SK-N-MC (cell line): ENCODE results near the gene SLC25A27.

Experiments used
- DNase-seq: peaks from one replicate; pipeline ENCODE4 v3.0.0-alpha.2; 2011; ENCODE audit warnings: low read depth, low spot score
- H3K27ac ChIP-seq: fragments of 200-600 bp; sonication (generic); 2 replicates; pipeline ENCODE4 v1.5.1; 2016; ENCODE audit warnings: mixed run types
- H3K36me3 ChIP-seq: fragments of 200-600 bp; sonication (generic); 2 replicates; pipeline ENCODE4 v1.6.1; 2017; ENCODE audit warnings: antibody characterized with exemption, low read length, mixed read lengths; ENCODE audit not compliant: insufficient read depth
- H3K4me3 ChIP-seq: fragments of 200-600 bp; sonication (generic); 2 replicates; pipeline ENCODE4 v1.5.1; 2016
- H3K9ac ChIP-seq: fragments of 200-600 bp; sonication (generic); 2 replicates; pipeline ENCODE4 v1.8.0; 2017; ENCODE audit warnings: mixed run types, mixed read lengths; ENCODE audit not compliant: insufficient read length
- H3K9me3 ChIP-seq: fragments of 200-600 bp; sonication (generic); 2 replicates; pipeline ENCODE4 v1.6.1; 2017; ENCODE audit warnings: low read depth, mild to moderate bottlenecking, antibody characterized with exemption, low read length, moderate library complexity, mixed read lengths
- EZH2 ChIP-seq: fragments of 200-600 bp; sonication (generic); IDR thresholded peaks from one replicate; pipeline ENCODE4 v1.6.1; 2017; ENCODE audit warnings: antibody characterized with exemption
- FOXP2 ChIP-seq: optimal IDR thresholded peaks from 2 replicates; pipeline ENCODE3; 2011; ENCODE audit warnings: mild to moderate bottlenecking, moderate library complexity; ENCODE audit not compliant: insufficient read depth; ENCODE audit errors: extremely low read length, control extremely low read depth
- POLR2AphosphoS5 ChIP-seq: IDR thresholded peaks from 2 replicates; pipeline ENCODE4 v1.6.1; 2012; ENCODE audit warnings: mild to moderate bottlenecking, low read depth, low read length, borderline replicate concordance

Gene SLC25A27

DNA sequence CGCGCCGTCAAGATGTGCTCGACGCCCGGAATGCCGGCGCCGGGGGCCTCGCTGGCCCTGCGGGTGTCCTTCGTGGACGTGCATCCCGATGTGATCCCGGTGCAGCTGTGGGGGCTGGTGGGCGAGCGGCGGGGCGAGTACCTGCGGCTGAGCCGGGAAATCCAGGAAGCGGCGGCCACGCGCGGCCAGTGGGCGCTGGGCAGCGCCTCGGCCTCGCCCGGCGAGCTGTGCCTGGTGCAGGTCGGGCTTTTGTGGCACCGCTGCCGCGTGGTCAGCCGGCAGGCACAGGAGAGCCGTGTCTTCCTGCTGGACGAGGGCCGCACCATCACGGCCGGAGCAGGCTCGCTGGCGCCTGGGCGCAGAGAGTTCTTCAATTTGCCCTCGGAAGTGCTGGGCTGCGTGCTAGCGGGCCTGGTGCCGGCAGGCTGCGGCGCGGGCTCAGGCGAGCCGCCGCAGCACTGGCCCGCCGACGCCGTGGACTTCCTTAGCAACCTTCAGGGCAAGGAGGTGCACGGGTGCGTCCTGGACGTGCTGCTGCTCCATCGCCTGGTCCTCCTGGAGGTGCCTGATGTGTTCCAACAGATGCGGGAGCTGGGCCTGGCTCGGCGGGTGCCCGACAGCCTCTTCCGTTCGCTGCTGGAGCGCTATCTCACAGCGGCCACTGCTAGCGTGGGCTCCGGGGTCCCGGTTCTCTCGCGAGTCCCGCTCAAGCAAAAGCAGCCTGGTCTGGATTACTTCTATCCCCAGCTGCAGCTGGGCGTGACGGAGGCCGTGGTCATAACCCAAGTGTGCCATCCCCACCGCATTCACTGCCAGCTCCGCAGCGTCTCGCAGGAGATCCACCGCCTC lies 35.6 kb downstream of the SLC25A27 start:
- Histone ChIP-seq H3K9ac (no peak overlapping the region), H3K9me3 (no peaks in the 10 kb centered on the region), H3K4me3 (no peak overlapping the region), H3K36me3 (no peaks in the 10 kb centered on the region), H3K27ac (no peak overlapping the region)
- TF ChIP-seq EZH2 = no peak
- no peak for TF ChIP-seq FOXP2
- TF ChIP-seq POLR2AphosphoS5 = no peak
- no peak for DNase-seq

DNA sequence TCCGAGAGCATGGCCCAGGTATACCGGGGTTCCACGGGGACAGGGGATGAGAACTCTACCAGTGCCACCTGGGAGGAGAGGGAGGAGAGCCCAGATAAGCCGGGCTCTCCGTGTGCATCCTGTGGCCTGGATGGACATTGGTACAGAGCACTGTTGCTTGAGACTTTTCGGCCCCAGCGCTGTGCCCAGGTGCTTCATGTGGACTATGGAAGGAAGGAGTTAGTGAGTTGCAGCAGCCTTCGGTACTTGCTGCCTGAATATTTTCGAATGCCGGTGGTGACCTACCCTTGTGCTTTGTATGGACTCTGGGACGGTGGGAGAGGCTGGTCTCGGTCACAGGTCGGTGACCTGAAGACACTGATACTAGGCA lies 36.2 kb downstream of the SLC25A27 start:
- Histone ChIP-seq H3K4me3 (no peak overlapping the region), H3K27ac (no peak overlapping the region), H3K9me3 (no peaks in the 10 kb centered on the region), H3K36me3 (no peaks in the 10 kb centered on the region), H3K9ac (no peak overlapping the region)
- TF ChIP-seq FOXP2 (no peak), POLR2AphosphoS5 (no peak), EZH2 (no peak)
- DNase-seq = no peak

DNA sequence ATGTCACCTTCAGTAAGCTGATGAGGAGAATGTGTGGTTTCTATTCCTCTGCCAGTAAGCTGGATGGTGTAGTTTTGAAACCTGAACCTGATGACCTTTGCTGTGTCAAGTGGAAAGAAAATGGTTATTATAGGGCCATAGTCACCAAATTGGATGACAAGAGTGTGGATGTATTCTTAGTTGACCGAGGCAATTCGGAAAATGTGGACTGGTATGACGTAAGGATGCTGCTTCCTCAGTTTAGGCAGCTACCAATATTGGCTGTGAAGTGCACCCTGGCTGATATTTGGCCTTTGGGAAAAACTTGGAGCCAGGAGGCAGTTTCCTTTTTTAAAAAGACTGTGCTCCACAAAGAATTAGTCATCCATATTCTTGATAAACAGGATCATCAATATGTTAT lies 36.9 kb downstream of the SLC25A27 start:
- Histone ChIP-seq H3K4me3 (no peak overlapping the region), H3K9me3 (no peaks in the 10 kb centered on the region), H3K9ac (no peak overlapping the region), H3K36me3 (no peaks in the 10 kb centered on the region), H3K27ac (no peak overlapping the region)
- no peak for DNase-seq
- TF ChIP-seq POLR2AphosphoS5 (no peak), FOXP2 (no peak), EZH2 (no peak)

DNA sequence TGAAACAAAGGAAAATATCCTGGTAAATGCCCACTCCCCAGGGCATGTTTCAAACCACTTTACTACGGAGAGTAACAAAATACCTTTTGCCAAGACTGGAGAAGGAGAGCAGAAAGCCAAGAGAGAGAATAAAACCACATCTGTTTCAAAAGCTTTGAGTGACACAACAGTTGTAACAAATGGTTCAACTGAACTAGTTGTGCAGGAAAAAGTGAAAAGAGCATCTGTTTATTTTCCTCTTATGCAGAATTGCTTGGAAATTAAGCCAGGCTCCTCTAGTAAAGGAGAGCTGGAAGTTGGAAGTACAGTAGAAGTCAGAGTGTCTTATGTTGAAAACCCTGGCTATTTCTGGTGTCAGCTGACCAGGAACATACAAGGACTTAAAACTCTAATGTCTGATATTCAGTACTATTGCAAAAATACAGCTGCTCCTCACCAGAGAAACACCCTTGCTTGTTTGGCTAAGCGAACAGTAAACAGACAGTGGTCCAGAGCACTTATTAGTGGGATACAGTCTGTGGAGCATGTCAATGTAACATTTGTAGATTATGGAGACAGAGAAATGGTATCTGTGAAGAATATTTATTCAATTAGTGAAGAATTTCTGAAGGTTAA lies 37.5 kb downstream of the SLC25A27 start:
- H3K9ac ChIP-seq = no peak overlapping the region
- H3K27ac ChIP-seq = no peak overlapping the region
- H3K9me3 ChIP-seq = no peaks in the 10 kb centered on the region
- TF ChIP-seq FOXP2 (no peak), EZH2 (no peak), POLR2AphosphoS5 (no peak)
- DNase-seq = no peak
- H3K36me3 ChIP-seq = no peaks in the 10 kb centered on the region
- no peak overlapping the region for H3K4me3 ChIP-seq

DNA sequence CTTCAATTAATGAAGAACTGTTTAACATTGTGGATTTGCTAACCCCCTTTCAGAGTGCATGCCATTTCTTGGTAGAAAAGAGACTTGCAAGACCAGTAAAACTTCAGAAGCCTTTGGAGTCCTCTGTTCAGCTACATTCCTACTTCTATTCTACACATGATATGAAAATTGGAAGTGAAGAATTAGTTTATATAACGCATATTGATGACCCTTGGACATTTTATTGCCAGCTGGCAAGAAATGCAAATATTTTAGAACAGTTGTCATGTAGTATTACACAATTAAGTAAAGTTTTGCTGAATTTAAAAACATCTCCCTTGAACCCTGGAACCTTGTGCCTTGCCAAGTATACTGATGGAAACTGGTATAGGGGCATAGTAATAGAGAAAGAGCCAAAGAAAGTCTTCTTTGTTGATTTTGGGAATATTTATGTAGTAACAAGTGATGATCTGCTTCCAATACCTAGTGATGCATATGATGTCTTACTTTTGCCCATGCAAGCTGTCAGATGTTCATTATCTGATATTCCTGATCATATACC lies 38.2 kb downstream of the SLC25A27 start:
- H3K4me3 ChIP-seq = no peak overlapping the region
- no peaks in the 10 kb centered on the region for H3K36me3 ChIP-seq
- no peak overlapping the region for H3K9ac ChIP-seq
- no peak overlapping the region for H3K27ac ChIP-seq
- no peak for DNase-seq
- TF ChIP-seq FOXP2 (no peak), POLR2AphosphoS5 (no peak), EZH2 (no peak)
- no peaks in the 10 kb centered on the region for H3K9me3 ChIP-seq

DNA sequence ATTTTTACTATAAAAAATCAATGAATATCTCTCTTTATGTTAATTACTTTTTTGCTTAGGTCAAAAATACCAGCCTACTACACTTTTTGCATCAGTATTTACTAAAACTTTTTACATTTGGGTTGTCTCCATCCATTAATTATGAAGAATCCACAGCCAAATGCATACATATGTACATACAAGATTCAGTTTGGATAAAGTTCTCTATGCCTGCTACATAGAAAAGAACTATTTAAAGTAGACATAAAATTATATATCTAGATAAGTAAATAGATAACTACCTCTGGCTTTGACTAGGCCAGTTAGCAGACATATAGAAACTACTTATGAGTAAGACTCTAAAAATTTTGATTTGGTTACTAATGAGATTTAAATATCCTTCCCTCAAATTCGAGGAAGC lies 47.2 kb downstream of the SLC25A27 start:
- no peaks in the 10 kb centered on the region for H3K36me3 ChIP-seq
- H3K4me3 ChIP-seq = no peak overlapping the region
- TF ChIP-seq EZH2 (no peak), FOXP2 (no peak)
- H3K9me3 ChIP-seq = no peaks in the 10 kb centered on the region
- H3K27ac ChIP-seq = no peak overlapping the region
- no peak for DNase-seq
- no peak overlapping the region for H3K9ac ChIP-seq

DNA sequence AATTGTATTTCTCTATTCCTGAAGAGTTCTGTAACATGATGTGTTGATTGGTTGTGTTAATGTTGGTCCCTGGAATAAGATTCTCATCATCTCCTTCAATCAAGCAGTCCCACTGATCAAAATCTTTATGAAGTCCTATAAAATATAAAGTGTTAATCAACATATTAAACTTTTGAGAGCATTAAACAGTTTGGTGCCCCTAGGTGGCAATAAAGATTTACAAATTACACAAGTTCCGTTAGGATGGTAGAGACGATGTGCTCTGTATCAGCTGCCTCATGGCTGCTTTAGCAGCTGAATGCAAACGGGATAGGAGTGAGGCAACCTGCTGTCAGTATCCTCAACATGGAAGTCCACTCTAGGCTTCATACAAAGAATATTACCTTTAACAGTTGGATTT lies 51.8 kb downstream of the SLC25A27 start:
- Histone ChIP-seq H3K27ac (no peak overlapping the region), H3K4me3 (no peak overlapping the region), H3K36me3 (no peaks in the 10 kb centered on the region), H3K9me3 (no peaks in the 10 kb centered on the region), H3K9ac (no peak overlapping the region)
- no peak for DNase-seq
- TF ChIP-seq POLR2AphosphoS5 (no peak), FOXP2 (no peak), EZH2 (no peak)

DNA sequence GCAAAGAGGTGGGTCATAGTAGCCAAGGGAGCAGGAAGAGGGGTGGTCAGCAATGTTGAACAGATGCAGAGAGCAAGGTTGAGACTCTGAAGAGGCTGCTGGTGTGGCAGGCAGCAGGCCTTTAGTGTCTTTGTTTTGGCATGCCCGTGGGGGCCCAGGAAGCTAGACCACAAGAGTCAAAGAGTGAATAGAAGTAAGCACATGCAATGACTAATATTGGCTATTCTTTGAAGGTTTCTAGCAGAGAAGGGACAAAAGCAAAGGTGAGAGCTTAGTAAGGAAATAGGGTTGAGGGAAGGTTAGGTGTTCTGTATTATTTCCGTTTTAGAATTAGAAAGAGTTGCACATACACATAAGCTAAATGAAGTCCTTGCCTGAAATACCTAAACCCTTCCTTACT lies 53.7 kb downstream of the SLC25A27 start:
- Histone ChIP-seq H3K9me3 (no peaks in the 10 kb centered on the region), H3K36me3 (no peaks in the 10 kb centered on the region), H3K9ac (no peak overlapping the region), H3K4me3 (no peak overlapping the region), H3K27ac (no peak overlapping the region)
- TF ChIP-seq FOXP2 (no peak), EZH2 (no peak), POLR2AphosphoS5 (no peak)
- DNase-seq = no peak
